HG03095 (cell line): ENCODE data around the gene GP9.
"Not testable (repeated sequence)": the region's sequence is repeated elsewhere in the genome, so short reads cannot be mapped to it uniquely, and the experiment has no call there.

Experiments used
- ATAC-seq: cut with Tn5 transposase; IDR thresholded peaks from one replicate; pipeline ENCODE4 v1.9.1; 2021; ENCODE audit warnings: moderate library complexity; ENCODE audit not compliant: unreplicated experiment

The GP9 gene

GRCh38 chr3:129047553-129047839, 13.1 kb upstream of the GP9 start:
- no peak for ATAC-seq

DNA sequence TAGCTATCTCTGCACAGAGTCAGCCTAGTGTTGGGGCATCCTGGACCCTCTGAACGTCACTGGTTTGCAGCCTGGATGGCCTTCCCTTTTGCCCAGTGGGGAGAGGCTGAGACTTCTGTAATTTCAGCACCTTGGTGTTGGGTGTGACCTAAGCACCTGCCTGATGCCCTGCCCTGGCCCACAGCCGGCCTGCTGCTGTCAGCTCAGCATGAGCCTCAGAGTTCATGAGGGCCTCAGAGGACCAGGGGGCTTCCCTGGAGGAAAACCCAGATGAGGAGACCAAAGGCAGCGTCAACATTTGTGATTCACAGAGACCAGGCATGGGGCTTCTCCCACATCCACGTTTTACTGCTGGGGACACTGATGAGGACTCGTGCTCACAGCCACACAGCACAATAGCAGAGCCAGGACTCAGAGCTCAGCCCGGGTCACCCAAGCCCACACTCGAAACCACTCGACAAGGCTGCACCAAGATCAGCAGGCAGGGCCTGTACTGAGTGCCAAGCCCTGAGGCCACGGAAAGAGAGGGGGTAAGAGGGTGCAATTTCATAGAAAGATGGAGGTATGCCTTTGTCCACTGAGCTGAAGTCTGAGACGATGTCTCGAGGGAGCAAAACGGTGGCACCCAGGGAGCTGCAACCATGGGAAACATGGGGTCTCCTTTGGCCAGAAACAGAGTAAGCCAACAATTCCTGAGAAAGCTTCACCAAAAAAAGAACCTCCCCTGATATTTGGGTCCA, 9.9 kb upstream of the GP9 start:
- no peak for ATAC-seq

GRCh38 chr3:129051871-129052340, 8.7 kb upstream of the GP9 start:
- no peak for ATAC-seq

DNA sequence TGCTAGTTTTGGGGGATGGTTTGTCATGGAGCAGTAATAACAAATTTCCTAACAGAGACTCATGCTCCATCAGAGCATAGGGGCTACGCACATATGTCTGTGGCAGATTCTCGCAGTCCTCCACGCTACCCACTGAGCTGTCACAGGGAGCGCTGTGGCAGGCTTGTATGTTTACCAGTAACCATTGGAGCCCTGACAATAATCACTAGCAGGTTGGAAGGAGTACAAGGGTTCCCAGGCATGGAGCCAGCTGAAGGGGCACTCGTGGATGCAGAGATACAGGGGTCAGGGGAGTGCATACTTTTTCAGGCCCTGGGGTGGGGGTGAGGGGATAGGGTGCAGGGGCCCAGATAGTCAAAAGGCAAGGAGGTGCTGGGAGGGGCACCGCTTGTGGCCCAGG, 7.9 kb upstream of the GP9 start:
- no peak for ATAC-seq

DNA sequence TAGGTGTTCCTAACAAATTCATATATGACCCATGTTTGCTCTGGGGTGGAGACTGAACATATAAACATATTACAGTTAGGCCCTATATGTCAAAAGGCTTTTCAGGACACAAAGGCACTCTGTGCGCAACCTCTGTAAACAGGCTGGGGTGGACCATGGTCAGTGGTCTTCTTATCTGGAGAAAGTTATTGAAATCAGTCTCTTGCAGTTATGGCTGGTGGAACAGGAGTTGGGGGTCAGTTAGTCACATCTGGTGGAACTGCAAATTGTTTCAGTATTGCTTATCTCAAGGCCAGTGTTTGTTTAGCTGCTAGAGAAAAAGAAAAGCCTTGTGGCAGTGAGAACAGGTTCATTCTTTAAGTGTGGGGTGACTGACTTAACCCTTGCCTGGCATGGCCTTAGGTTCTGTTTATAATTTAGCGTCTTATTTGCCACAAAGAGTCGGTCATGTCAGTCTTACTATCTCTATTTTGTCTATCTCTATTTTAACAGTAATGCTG, 5.9 kb upstream of the GP9 start:
- ATAC-seq: no peak

DNA sequence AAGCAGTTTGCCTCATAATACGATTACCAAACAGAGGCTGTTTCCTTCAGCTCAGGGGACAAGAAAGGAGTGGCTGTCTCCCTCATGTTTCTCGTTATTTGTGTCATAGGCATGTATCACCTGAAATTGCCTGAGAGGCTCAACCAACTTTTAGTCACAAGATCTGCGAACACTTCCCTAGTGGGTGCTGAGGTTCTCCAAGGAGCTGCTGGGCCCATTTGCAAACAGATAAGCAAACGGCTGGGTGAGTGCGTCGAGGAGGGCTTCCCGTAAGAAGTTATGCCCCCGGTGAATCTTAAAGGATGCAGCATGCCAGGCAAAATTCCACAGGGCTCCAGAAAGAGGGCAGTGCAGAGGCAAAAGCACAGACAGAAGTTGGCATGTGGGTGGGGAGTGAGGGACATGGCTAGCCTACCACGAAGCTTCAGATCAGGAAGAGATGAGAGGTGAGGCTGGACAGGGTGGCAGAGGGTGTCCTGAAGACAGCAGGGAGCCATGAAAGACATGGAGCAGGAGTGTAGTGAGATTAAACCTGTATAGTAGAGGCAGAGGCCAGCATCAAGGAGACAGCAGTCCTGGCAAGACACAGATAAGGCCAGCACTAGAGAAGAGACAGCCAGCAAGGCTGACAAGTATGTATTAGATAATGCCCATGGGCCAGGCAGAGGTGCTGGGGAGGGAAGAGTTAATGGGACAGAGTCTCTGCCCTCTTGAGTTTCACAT, 4.0 kb upstream of the GP9 start:
- ATAC-seq: no peak

- ATAC-seq: no peak
These were observed 3.3 kb upstream of the GP9 start for GRCh38 chr3:129057249-129057648.

GRCh38 chr3:129058441-129059200, 2.0 kb upstream of the GP9 start:
- no peak for ATAC-seq

GRCh38 chr3:129059311-129059958, 1.1 kb upstream of the GP9 start:
- no peak for ATAC-seq

- no peak for ATAC-seq
These were observed 676 bp downstream of the GP9 start for GRCh38 chr3:129061023-129061887.

- no peak for ATAC-seq
These were observed 1.6 kb downstream of the GP9 start for GRCh38 chr3:129061888-129062834.

DNA sequence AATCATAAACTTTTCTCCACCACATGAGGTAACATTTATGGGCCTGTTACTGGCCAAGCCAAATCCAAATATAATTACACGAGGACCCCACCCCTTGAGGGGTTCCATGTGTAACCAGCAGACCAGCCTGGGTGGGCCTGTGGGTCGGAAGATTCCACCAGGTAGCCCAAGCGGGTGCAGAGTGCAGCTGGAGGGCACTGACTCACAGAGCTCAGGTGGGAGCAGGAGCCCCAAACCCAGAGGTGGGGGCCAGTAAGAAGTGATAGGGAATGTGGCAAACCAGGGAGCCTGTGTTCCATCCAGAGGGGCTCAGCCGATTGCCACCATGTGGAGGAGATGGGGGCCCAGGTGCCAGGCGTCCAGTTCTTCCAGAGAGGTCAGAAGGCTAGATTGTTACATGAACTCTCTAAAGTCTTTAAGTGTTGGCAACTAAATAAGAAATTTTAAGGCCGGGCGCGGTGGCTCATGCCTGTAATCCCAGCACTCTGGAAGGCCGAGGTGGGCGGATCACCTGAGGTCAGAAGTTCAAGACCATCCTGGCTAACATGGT, 2.6 kb downstream of the GP9 start:
- ATAC-seq: no peak

DNA sequence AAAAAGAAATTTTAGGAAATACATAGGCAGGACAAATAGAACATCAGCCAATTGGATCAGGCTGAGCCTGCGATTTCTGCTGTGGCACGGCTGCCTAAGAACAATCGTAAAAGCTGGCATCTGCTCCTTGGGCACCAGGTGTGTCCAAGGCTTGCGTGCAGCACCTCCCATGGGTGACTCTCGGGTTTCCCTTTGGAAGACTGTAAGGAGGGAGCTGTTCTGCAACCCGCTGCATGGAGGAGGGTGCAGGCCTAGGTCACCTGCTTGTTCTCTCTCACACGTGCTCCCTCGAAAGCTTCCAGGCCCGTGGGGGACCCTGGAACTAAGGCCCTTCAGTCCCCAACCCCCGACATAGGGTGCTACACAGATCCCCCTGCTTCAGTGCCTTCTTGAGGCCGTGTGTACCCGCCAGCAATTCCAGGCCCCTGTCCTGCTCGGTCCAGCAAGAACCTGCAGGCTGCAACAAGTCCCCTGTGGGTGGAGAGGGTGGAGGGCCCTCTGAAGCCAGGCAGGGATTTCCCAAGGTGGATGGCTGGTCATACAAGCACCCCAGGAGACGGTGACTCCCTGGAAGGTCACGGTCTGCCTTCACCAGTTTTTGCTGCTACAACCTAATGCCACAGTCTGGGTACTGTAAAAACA, 3.4 kb downstream of the GP9 start:
- ATAC-seq: no peak

- no peak for ATAC-seq
These were observed 4.6 kb downstream of the GP9 start for GRCh38 chr3:129065016-129065719.

- no peak for ATAC-seq
These were observed 5.1 kb downstream of the GP9 start for GRCh38 chr3:129065720-129066073.

GRCh38 chr3:129067719-129068118, 7.1 kb downstream of the GP9 start:
- ATAC-seq: not testable (repeated sequence)

DNA sequence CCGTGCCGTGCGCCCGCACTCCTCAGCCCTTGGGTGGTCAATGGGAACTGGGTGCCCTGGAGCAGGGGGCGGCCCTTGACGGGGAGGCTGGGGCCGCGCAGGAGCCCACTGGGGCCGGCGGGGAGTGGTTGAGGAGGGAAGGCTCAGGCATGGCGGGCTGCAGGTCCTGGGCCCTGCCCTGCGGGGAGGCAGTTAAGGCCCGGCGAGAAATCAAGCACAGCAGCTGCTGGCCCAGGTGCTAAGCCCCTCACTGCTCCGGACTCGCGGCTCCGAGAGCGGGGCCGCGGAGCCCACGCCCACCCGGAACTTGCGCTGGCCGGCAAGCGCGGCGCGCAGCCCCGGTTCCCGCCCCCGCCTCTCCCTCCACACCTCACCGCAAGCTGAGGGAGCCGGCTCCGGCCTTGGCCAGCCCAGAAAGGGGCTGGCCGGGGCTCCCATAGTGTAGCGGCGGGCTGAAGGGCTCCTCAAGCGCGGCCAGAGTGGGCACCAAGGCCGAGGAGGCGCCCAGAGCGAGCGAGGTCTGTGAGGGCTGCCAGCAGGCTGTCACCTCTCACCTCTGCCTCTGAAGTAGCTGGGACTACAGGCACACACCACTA, 7.8 kb downstream of the GP9 start:
- ATAC-seq: no peak
